Neuronal stem cell (in vitro differentiated cells): ENCODE measurements around the gene APH1A. TPM values are rescaled to one million over a fixed set of nuclear protein-coding genes. Genes with fewer than 3 reads are reported as not detected.
"Not testable (repeated sequence)": the region's sequence is repeated elsewhere in the genome, so short reads cannot be mapped to it uniquely, and the experiment has no call there.

Experiments
- DNase-seq: peaks from one replicate; pipeline ENCODE4 v3.0.0-alpha.2; 2013; ENCODE audit warnings: low spot score
- H2AFZ ChIP-seq: one replicate; pipeline ENCODE4 v1.6.1; 2013; ENCODE audit warnings: mild to moderate bottlenecking, low read length, inconsistent platforms
- H2AK5ac ChIP-seq: 2 replicates; pipeline ENCODE4 v1.6.1; 2013; ENCODE audit warnings: low read depth, mild to moderate bottlenecking, inconsistent platforms, low read length, moderate library complexity, mixed read lengths
- H2BK120ac ChIP-seq: 2 replicates; pipeline ENCODE4 v1.6.1; 2013; ENCODE audit warnings: low read depth, mild to moderate bottlenecking, inconsistent platforms, low read length, moderate library complexity, mixed read lengths
- H2BK12ac ChIP-seq: one replicate; pipeline ENCODE4 v1.6.1; 2013; ENCODE audit warnings: low read length, inconsistent platforms
- H2BK15ac ChIP-seq: 2 replicates; pipeline ENCODE4 v1.6.1; 2013; ENCODE audit warnings: mild to moderate bottlenecking, low read length, inconsistent platforms, mixed read lengths
- H2BK5ac ChIP-seq: one replicate; pipeline ENCODE4 v1.6.1; 2013; ENCODE audit warnings: inconsistent platforms, mild to moderate bottlenecking, low read length, moderate library complexity
- H3K14ac ChIP-seq: one replicate; pipeline ENCODE4 v1.6.1; 2013; ENCODE audit warnings: low read length, inconsistent platforms
- H3K18ac ChIP-seq: 2 replicates; pipeline ENCODE4 v1.6.1; 2013; ENCODE audit warnings: low read length, inconsistent platforms
- H3K23ac ChIP-seq: 2 replicates; pipeline ENCODE4 v1.6.1; 2013; ENCODE audit warnings: low read depth, mild to moderate bottlenecking, mixed read lengths, low read length, inconsistent platforms; ENCODE audit not compliant: poor library complexity
- H3K27ac ChIP-seq: replicated peaks from 3 replicates; pipeline ENCODE4 v1.5.1; 2013; ENCODE audit warnings: low read length, inconsistent platforms
- H3K27me3 ChIP-seq, 3 experiments: 2 replicates each; pipeline ENCODE4 v1.6.1; 2013; ENCODE audit warnings: low read length in 3 of 3, mild to moderate bottlenecking in 2 of 3, inconsistent platforms in 1 of 3, low read depth in 1 of 3, mixed read lengths in 1 of 3, moderate library complexity in 1 of 3; ENCODE audit not compliant: control insufficient read depth in 3 of 3, insufficient read depth in 3 of 3
- H3K36me3 ChIP-seq, 2 donors: replicated peaks in 1 of 2; 2 replicates each; pipeline ENCODE4 v1.6.1; 2013; ENCODE audit warnings: low read length in 2 of 2; ENCODE audit not compliant: control insufficient read depth in 2 of 2, insufficient read depth in 2 of 2
- H3K4ac ChIP-seq: 2 replicates; pipeline ENCODE4 v1.6.1; 2013; ENCODE audit warnings: inconsistent platforms, mild to moderate bottlenecking, low read length, moderate library complexity
- H3K4me1 ChIP-seq, 2 donors: 1 replicate in 1 of 2; 2 replicates in 1 of 2; pipeline ENCODE4 v1.6.1; 2013; ENCODE audit warnings: low read length in 2 of 2, low read depth in 1 of 2; ENCODE audit not compliant: control insufficient read depth in 2 of 2, insufficient read depth in 1 of 2
- H3K4me2 ChIP-seq: one replicate; pipeline ENCODE4 v1.6.1; 2013; ENCODE audit warnings: mild to moderate bottlenecking, low read length, inconsistent platforms; ENCODE audit not compliant: insufficient read depth, poor library complexity, severe bottlenecking
- H3K4me3 ChIP-seq, 2 donors: 2 replicates each; pipeline ENCODE4 v1.5.1; 2013; ENCODE audit warnings: low read length in 2 of 2, mild to moderate bottlenecking in 2 of 2, inconsistent platforms in 1 of 2, moderate library complexity in 1 of 2
- H3K79me1 ChIP-seq: one replicate; pipeline ENCODE4 v1.6.1; 2013; ENCODE audit warnings: low read depth, mild to moderate bottlenecking, inconsistent platforms, low read length, moderate library complexity
- H3K9ac ChIP-seq: one replicate; pipeline ENCODE4 v1.6.1; 2013; ENCODE audit warnings: mild to moderate bottlenecking, low read depth, low read length, inconsistent platforms; ENCODE audit not compliant: poor library complexity
- H3K9me3 ChIP-seq, 2 donors: replicated peaks in 1 of 2; 2 replicates each; pipeline versions ENCODE3 to v1.6.1; 2013; ENCODE audit warnings: low read length in 2 of 2, mild to moderate bottlenecking in 2 of 2, inconsistent platforms in 1 of 2, low read depth in 1 of 2, mixed read lengths in 1 of 2, moderate library complexity in 1 of 2; ENCODE audit not compliant: control insufficient read depth in 2 of 2, insufficient read depth in 1 of 2
- H4K8ac ChIP-seq: one replicate; pipeline ENCODE4 v1.6.1; 2013; ENCODE audit warnings: low read depth, mild to moderate bottlenecking, inconsistent platforms, low read length, moderate library complexity
- H4K91ac ChIP-seq: one replicate; pipeline ENCODE4 v1.6.1; 2013; ENCODE audit warnings: low read length, low read depth, mild to moderate bottlenecking, inconsistent platforms; ENCODE audit not compliant: poor library complexity
- WGBS, 2 donors: extraction: QIAGEN DNeasy Blood & Tissue Kit; methylation state at CpG; one replicate each; pipeline ENCODE4 v1.1.7; 2013; ENCODE audit warnings: missing lambda C conversion rate in 2 of 2, mixed read lengths in 1 of 2; ENCODE audit not compliant: insufficient read length in 2 of 2, insufficient replicate concordance in 1 of 2; ENCODE audit errors: extremely low coverage in 2 of 2; 5-methylcytosine and 5-hydroxymethylcytosine counted together
- small RNA-seq: library from polyadenylated mRNA; stranded (forward); fragments of <200 nt; extraction: miRNeasy Mini kit (QIAGEN cat#:217004); gene quantifications from one replicate; pipeline ENCODE3, GENCODE V24; 2013; ENCODE audit not compliant: insufficient read depth

Gene APH1A

DNA sequence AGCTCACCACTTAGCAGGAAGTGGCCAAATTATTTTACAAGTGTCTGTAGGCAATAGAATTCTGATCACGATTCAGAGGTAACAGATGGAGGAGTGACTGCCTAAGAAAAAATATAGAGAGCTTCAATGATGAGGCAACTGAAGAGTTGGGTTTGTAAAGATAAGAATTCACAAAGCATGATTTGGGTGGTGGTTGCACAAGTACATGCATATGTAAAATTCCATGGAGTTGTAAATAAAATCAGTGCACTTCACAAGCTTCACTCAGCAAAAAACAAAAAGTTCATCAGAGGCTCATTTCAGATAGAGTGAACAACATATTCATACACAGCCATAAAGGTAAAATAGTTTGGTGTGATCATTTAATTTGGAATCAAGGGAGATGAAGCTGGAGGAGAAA is 43.8 kb downstream of the APH1A start:
- Histone ChIP-seq H3K4me2 (no peak overlapping the region), H3K4me3 (no peak overlapping the region), H3K9ac (no peak overlapping the region), H2BK12ac (no peak overlapping the region), H3K4me1 (no peaks in the 10 kb centered on the region), H3K79me1 (no peaks in the 10 kb centered on the region), H3K18ac (no peak overlapping the region), H2AFZ (no peak overlapping the region), H3K23ac (no peak overlapping the region), H3K4ac (no peak overlapping the region), H4K91ac (no peak overlapping the region), H3K27me3 (no peaks in the 10 kb centered on the region), H3K14ac (no peak overlapping the region), H4K8ac (no peak overlapping the region), H3K9me3 (peaks cover 0 to 3% of the 10 kb centered on the region in 2 donors), H2BK5ac (no peak overlapping the region), H2AK5ac (no peak overlapping the region), H3K27ac (no peak overlapping the region), H2BK120ac (no peak overlapping the region), H2BK15ac (no peak overlapping the region), H3K36me3 (peaks cover 22 to 94% of the 10 kb centered on the region in 2 donors)
- no CpG with 5 or more reads among the region's 1 CpG for WGBS, 2 donors
- no peak for DNase-seq

DNA sequence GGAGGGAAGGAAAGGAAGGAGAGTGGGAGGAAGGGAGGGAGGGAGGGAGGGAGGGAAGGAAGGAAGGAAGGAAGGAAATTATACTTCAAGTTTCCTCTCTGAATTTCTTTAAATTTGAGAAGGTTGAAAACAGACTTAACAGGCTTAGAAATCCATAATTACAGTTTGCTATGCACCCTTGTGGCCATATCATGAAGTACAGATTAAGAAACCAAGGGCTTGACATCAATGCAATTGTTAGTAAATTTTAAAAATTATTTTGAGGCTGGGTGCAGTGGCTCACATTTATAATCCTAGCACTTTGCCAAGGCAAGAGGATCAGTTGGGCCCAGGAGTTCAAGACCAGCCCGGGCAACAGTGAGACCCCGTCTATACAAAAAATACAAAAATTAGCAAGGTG is 47.3 kb downstream of the APH1A start:
- H3K4me3 ChIP-seq, result no peak overlapping the region
- DNase-seq, result no peak
- WGBS, 2 donors, result no CpG with 5 or more reads among the region's 2 CpGs

DNA sequence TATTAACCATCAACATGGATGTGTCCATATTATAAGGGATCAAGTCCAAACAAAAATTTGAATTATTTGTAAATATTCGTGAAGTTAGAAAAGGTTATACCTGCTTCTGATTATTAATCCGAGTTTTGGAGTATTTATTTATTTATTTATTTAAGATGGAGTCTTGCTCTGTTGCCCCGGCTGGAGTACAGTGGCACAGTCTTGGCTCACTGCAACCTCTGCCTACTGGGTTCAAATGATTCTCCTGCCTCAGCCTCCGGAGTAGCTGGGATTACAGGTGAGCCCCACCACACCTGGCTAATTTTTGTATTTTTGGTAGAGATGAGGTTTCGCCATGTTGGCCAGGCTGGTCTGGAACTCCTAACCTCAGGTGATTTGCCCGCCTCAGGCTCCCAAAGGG is 53.0 kb downstream of the APH1A start:
- not testable (repeated sequence) for H4K91ac ChIP-seq, H4K8ac ChIP-seq, H3K4ac ChIP-seq, H2AK5ac ChIP-seq, H2BK15ac ChIP-seq, H3K18ac ChIP-seq, H3K14ac ChIP-seq, H3K9me3 ChIP-seq, H3K27ac ChIP-seq, H2AFZ ChIP-seq, H2BK12ac ChIP-seq, H3K4me2 ChIP-seq, H3K4me1 ChIP-seq, H2BK5ac ChIP-seq, H3K23ac ChIP-seq, H3K4me3 ChIP-seq, H2BK120ac ChIP-seq, DNase-seq, H3K79me1 ChIP-seq, H3K27me3 ChIP-seq, H3K9ac ChIP-seq
- WGBS, 2 donors, result 100% methylated on average over 2 of the region's 6 CpGs; no CpG with 5 or more reads in 1 of the 2 donors
- peaks cover 0 to 30% of the 10 kb centered on the region in 2 donors for H3K36me3 ChIP-seq

More for the DNA sequence above, 47.3 kb downstream of the APH1A start:
- Histone ChIP-seq H2BK12ac (no peak overlapping the region), H3K4ac (no peak overlapping the region), H4K91ac (no peak overlapping the region), H4K8ac (no peak overlapping the region), H3K4me2 (no peak overlapping the region), H2BK120ac (no peak overlapping the region), H2AK5ac (no peak overlapping the region), H3K9ac (no peak overlapping the region), H3K23ac (no peak overlapping the region), H3K36me3 (peaks cover 15 to 81% of the 10 kb centered on the region in 2 donors), H3K27ac (no peak overlapping the region), H3K4me1 (no peaks in the 10 kb centered on the region), H3K14ac (no peak overlapping the region), H2AFZ (no peak overlapping the region), H3K9me3 (no peaks in the 10 kb centered on the region), H3K27me3 (no peaks in the 10 kb centered on the region), H3K18ac (no peak overlapping the region), H3K79me1 (no peaks in the 10 kb centered on the region), H2BK5ac (no peak overlapping the region), H2BK15ac (no peak overlapping the region)

Small RNA genes within 50 kb of the gene (small RNA-seq; reads per million reads assigned to genes)
- not detected for gene RNU2-17P
